ENCODE results near the gene ADAMTS16.

GRCh38 chr5:5139777-5140478, at the start of gene ADAMTS16:
- TF ChIP-seq CTCF (IDR thresholded peaks at IDR 0.05) (no peak), POLR2A (IDR thresholded peaks at IDR 0.05) (no peak), POLR2AphosphoS5 (IDR thresholded peaks at IDR 0.05) (no peak)
